ENCODE results near the gene PTGIS.

- TF ChIP-seq BHLHE40 (IDR thresholded peaks at IDR 0.05; ENCODE audit: borderline replicate concordance) (no peak), PKNOX1 (IDR thresholded peaks at IDR 0.05) (no peak)
These were observed 101.6 kb downstream of the PTGIS start for GRCh38 chr20:49466114-49466912.

All from HEK293T (cell line).